Measurements from ENCODE around the gene ITGBL1. TPM values are rescaled to one million over a fixed set of nuclear protein-coding genes. Genes with fewer than 3 reads are reported as not detected.
A peak's percentile ranks its signal among the peaks of the same experiment; 100 is the strongest.

Gene ITGBL1
- total and polyA plus RNA-seq, 2 of the 4 experiments (the other 2 are of a cell fraction), result 22.2 to 24.2 TPM

- POLR2A ChIA-PET (ENCODE audit: unreplicated experiment), result no interaction called here
- Histone ChIP-seq H3K18ac (ENCODE audit: low read depth, low read length) (no peak overlapping the region), H3K9ac (ENCODE audit: low read depth, low read length) (no peak overlapping the region), H3K9me1 (ENCODE audit: insufficient read depth, low read length) (no peaks in the 10 kb centered on the region), H3K4me1 (ENCODE audit: control insufficient read depth, insufficient read depth, low read length) (no peaks in the 10 kb centered on the region), H4K5ac (ENCODE audit: low read depth, low read length) (no peak overlapping the region), H3K4ac (ENCODE audit: low read depth, low read length) (no peak overlapping the region), H3K14ac (replicated peaks; ENCODE audit: low read depth, low read length) (no peak overlapping the region), H3K27ac (ENCODE audit: insufficient read depth, low read length) (no peak overlapping the region), H3K79me1 (ENCODE audit: low read depth in 1 of 2, low read length in 2 of 2) (no peaks in the 10 kb centered on the region), H4K20me1 (ENCODE audit: insufficient read depth, low read length) (no peaks in the 10 kb centered on the region), H2AK9ac (replicated peaks; ENCODE audit: low read depth, low read length, poor library complexity) (no peak overlapping the region), H2BK120ac (ENCODE audit: low read depth, low read length) (no peak overlapping the region), H4K91ac (ENCODE audit: insufficient read depth, low read depth, low read length) (no peak overlapping the region), H2BK15ac (ENCODE audit: low read depth, low read length) (no peak overlapping the region), H3K36me3 (ENCODE audit: control insufficient read depth, insufficient read depth, low read length) (no peaks in the 10 kb centered on the region), H4K8ac (ENCODE audit: low read depth in 2 of 2, low read length in 2 of 2) (no peak overlapping the region), H3K27me3 (ENCODE audit: control insufficient read depth, insufficient read depth, low read length) (no peaks in the 10 kb centered on the region), H2AFZ (replicated peaks; ENCODE audit: low read length, poor library complexity) (no peak overlapping the region), H3K4me3 (ENCODE audit: insufficient read depth, low read depth, low read length) (no peak overlapping the region), H3K4me2 (ENCODE audit: low read depth, low read length) (no peak overlapping the region), H3K9me3 (ENCODE audit: control insufficient read depth, insufficient read depth, low read length) (no peaks in the 10 kb centered on the region), H2BK20ac (ENCODE audit: low read depth, low read length) (no peak overlapping the region), H3K56ac (ENCODE audit: extremely low read depth, insufficient read depth, low read length) (no peak overlapping the region), H2AK5ac (ENCODE audit: low read depth, low read length) (no peak overlapping the region), H3K23ac (ENCODE audit: low read depth, low read length) (no peak overlapping the region), H2BK5ac (ENCODE audit: low read depth, low read length, poor library complexity, severe bottlenecking) (no peak overlapping the region)
- CTCF ChIA-PET, result interaction anchor here (0.6 to 0.8 kb wide), 6 partner anchors 8 to 1305 kb away, joined by 3 to 4 read pairs (median 3); no protein-coding TSS in a partner anchor
- dilution Hi-C loops (cut with HindIII; ENCODE audit: low sequenced_read_pairs, unreplicated experiment), result no loop called here
- ATAC-seq (ENCODE audit: low read depth) (peak; percentile 76), DNase-seq (peak; percentile 68)
- BruUV-seq (replicated peaks), result no TSS peak
- in situ Hi-C loops (cut with MboI; ENCODE audit: low sequenced_read_pairs), result loop anchor here (5.0 to 25.0 kb wide), 2 partner anchors 243 to 923 kb away; no protein-coding TSS in a partner anchor
- TF ChIP-seq CTCF (conservative IDR thresholded peaks at IDR 0.05; ENCODE audit: low read depth, low read length), result peak; percentile 69
- TF ChIP-seq NFE2L2 (IDR thresholded peaks at IDR 0.05; ENCODE audit: low read depth, low read length), result no peak
- peak; percentile 73 for TF ChIP-seq RAD21 (IDR thresholded peaks at IDR 0.05; ENCODE audit: low read length)
- TF ChIP-seq MAZ (IDR thresholded peaks at IDR 0.05; ENCODE audit: borderline replicate concordance, low read depth, low read length), result no peak
- peak; percentile 77 for TF ChIP-seq SMC3 (IDR thresholded peaks at IDR 0.05; ENCODE audit: low read depth, low read length)
- TF ChIP-seq RCOR1 (IDR thresholded peaks at IDR 0.05; ENCODE audit: insufficient replicate concordance, low read length), result no peak
- intact Hi-C loops (cut with micrococcal nuclease), result loop anchor here (1.0 to 5.0 kb wide), 4 partner anchors 193 to 403 kb away; no protein-coding TSS in a partner anchor
Observed at GRCh38 chr13:101514695-101515275, 62.3 kb downstream of the ITGBL1 start.

Data from IMR-90 (cell line).